Tibial nerve (tissue), 4 donors: ENCODE data around the gene ENPP6. TPM values are rescaled to one million over a fixed set of nuclear protein-coding genes. Genes with fewer than 3 reads are reported as not detected.

ENCODE experiments used
- DNase-seq, 2 donors: peaks; one replicate each; pipeline ENCODE4 v3.0.0-alpha.2; 2019; ENCODE audit warnings: low spot score in 2 of 2
- H3K27ac ChIP-seq, 4 donors: fragments of 200-600 bp; sonication (generic) in 3 of 4; one replicate each; pipeline ENCODE4 v1.5.1; 2017 to 2019; ENCODE audit warnings: mild to moderate bottlenecking in 1 of 4
- H3K27me3 ChIP-seq, 2 donors: fragments of 200-600 bp; sonication (generic) in 1 of 2; one replicate each; pipeline versions ENCODE4 v1.5.1 to v1.6.0; 2017 to 2019
- H3K36me3 ChIP-seq, 3 donors: fragments of 200-600 bp; sonication (generic); one replicate each; pipeline ENCODE4 v1.5.1; 2018 to 2019
- H3K4me1 ChIP-seq, 4 donors: fragments of 200-600 bp; sonication (generic) in 3 of 4; one replicate each; pipeline ENCODE4 v1.5.1; 2017 to 2019
- H3K4me3 ChIP-seq, 4 donors: fragments of 200-600 bp; sonication (generic) in 3 of 4; one replicate each; pipeline ENCODE4 v1.5.1; 2017 to 2019; ENCODE audit warnings: mild to moderate bottlenecking in 1 of 4, moderate library complexity in 1 of 4
- H3K9me3 ChIP-seq, 4 donors: fragments of 200-600 bp; sonication (generic) in 3 of 4; one replicate each; pipeline ENCODE4 v1.5.1; 2017 to 2019
- CTCF ChIP-seq, 5 experiments: fragments of 200-600 bp in 3 of 5; fragments of 450-650 bp in 2 of 5; sonication (generic) in 3 of 5; IDR thresholded peaks; one replicate each; pipeline ENCODE4 v1.5.1; 2016 to 2019; ENCODE audit warnings: antibody characterized with exemption in 5 of 5, mild to moderate bottlenecking in 3 of 5, moderate library complexity in 2 of 5
- EP300 ChIP-seq, 2 donors: sonication (generic); formaldehyde crosslinking; IDR thresholded peaks; one replicate each; pipeline ENCODE4 v1.6.1; 2017; ENCODE audit warnings: antibody characterized with exemption in 2 of 2, mild to moderate bottlenecking in 1 of 2
- POLR2A ChIP-seq, 2 donors: fragments of 450-650 bp; IDR thresholded peaks; one replicate each; pipeline ENCODE4 v1.6.1; 2017; ENCODE audit warnings: antibody characterized with exemption in 2 of 2, mild to moderate bottlenecking in 2 of 2, moderate library complexity in 2 of 2
- WGBS, 2 donors: methylation state at CpG; one replicate each; pipeline ENCODE4 v1.1.5; 2018; 5-methylcytosine and 5-hydroxymethylcytosine counted together
- total RNA-seq, 4 donors: library from RNA; depleted of rRNA; stranded (reverse); fragments of >200 nt; gene quantifications; one replicate each; pipeline ENCODE4 v1.1.0, GENCODE V29; 2016

The ENPP6 gene
- total RNA-seq, 4 donors from 2014 or later: 12.6 to 42.6 (median 30.3) TPM

- Histone ChIP-seq H3K27ac (peak overlapping the region in 2 of 4 donors; percentile 28 to 46), H3K27me3 (no peaks in the 10 kb centered on the region), H3K4me3 (no peak overlapping the region), H3K4me1 (peaks cover 0 to 13% (median 0%) of the 10 kb centered on the region in 4 donors), H3K9me3 (no peaks in the 10 kb centered on the region), H3K36me3 (no peaks in the 10 kb centered on the region)
- TF ChIP-seq POLR2A (IDR thresholded peaks at IDR 0.05): no peak
- no peak for TF ChIP-seq EP300 (IDR thresholded peaks at IDR 0.05)
- TF ChIP-seq CTCF (IDR thresholded peaks at IDR 0.05): no peak
- DNase-seq: no peak
- 74 to 75% methylated on average over 3 of the region's 3 CpGs for WGBS, 2 donors
These were observed 20.1 kb downstream of the ENPP6 start for GRCh38 chr4:184197536-184198082.

GRCh38 chr4:184196730-184197385, 20.8 kb downstream of the ENPP6 start:
- H3K27me3 ChIP-seq: no peaks in the 10 kb centered on the region
- H3K4me3 ChIP-seq: no peak overlapping the region
- no peaks in the 10 kb centered on the region for H3K36me3 ChIP-seq
- TF ChIP-seq POLR2A (IDR thresholded peaks at IDR 0.05) (no peak), EP300 (IDR thresholded peaks at IDR 0.05) (peak in 1 of 2 donors; percentile 70), CTCF (IDR thresholded peaks at IDR 0.05) (no peak)
- no peaks in the 10 kb centered on the region for H3K9me3 ChIP-seq
- DNase-seq: peak in 1 of 2 donors; percentile 11
- peaks cover 0 to 13% (median 0%) of the 10 kb centered on the region in 4 donors for H3K4me1 ChIP-seq
- 57 to 60% methylated on average over 5 of the region's 5 CpGs for WGBS, 2 donors
- peak overlapping the region in 2 of 4 donors; percentile 10 to 54 for H3K27ac ChIP-seq

GRCh38 chr4:184193556-184194525, 23.8 kb downstream of the ENPP6 start:
- no peak for TF ChIP-seq CTCF (IDR thresholded peaks at IDR 0.05)
- H3K9me3 ChIP-seq: no peaks in the 10 kb centered on the region
- H3K36me3 ChIP-seq: no peaks in the 10 kb centered on the region
- H3K4me3 ChIP-seq: no peak overlapping the region
- no peak overlapping the region for H3K27ac ChIP-seq
- H3K27me3 ChIP-seq: no peaks in the 10 kb centered on the region
- H3K4me1 ChIP-seq: peaks cover 0 to 19% (median 0%) of the 10 kb centered on the region in 4 donors
- WGBS, 2 donors: 86 to 92% methylated on average over 15 of the region's 15 CpGs
- no peak for DNase-seq

GRCh38 chr4:184192933-184193332, 24.7 kb downstream of the ENPP6 start:
- TF ChIP-seq EP300 (IDR thresholded peaks at IDR 0.05): no peak
- TF ChIP-seq CTCF (IDR thresholded peaks at IDR 0.05): no peak
- no peaks in the 10 kb centered on the region for H3K9me3 ChIP-seq
- 91 to 92% methylated on average over 2 of the region's 2 CpGs for WGBS, 2 donors

More at GRCh38 chr4:184192933-184193332, 24.7 kb downstream of the ENPP6 start:
- H3K4me1 ChIP-seq: peaks cover 0 to 12% (median 0%) of the 10 kb centered on the region in 4 donors
- no peaks in the 10 kb centered on the region for H3K36me3 ChIP-seq
- H3K27ac ChIP-seq: no peak overlapping the region
- no peaks in the 10 kb centered on the region for H3K27me3 ChIP-seq
- no peak for DNase-seq
- H3K4me3 ChIP-seq: no peak overlapping the region
